Left ventricle myocardium inferior (tissue), 1 donor: ENCODE results near the gene GSE1. TPM values are rescaled to one million over a fixed set of nuclear protein-coding genes. Genes with fewer than 3 reads are reported as not detected.
"Not testable (repeated sequence)": the region's sequence is repeated elsewhere in the genome, so short reads cannot be mapped to it uniquely, and the experiment has no call there.

ENCODE experiments used
- DNase-seq: peaks from one replicate; pipeline ENCODE4 v3.0.0-alpha.2; 2020
- H3K27ac ChIP-seq: fragments of 200-600 bp; replicated peaks from 2 replicates; pipeline ENCODE4 v1.8.0; 2021
- H3K27me3 ChIP-seq: fragments of 200-600 bp; 2 replicates; pipeline ENCODE4 v1.8.0; 2021; ENCODE audit warnings: low read depth
- H3K36me3 ChIP-seq: fragments of 200-600 bp; 2 replicates; pipeline ENCODE4 v1.8.0; 2021
- H3K4me1 ChIP-seq: fragments of 200-600 bp; 2 replicates; pipeline ENCODE4 v1.8.0; 2021
- H3K4me3 ChIP-seq: fragments of 200-600 bp; 2 replicates; pipeline ENCODE4 v1.8.0; 2021; ENCODE audit warnings: mild to moderate bottlenecking, moderate library complexity
- H3K9me3 ChIP-seq: fragments of 200-600 bp; replicated peaks from 2 replicates; pipeline ENCODE4 v1.8.0; 2021
- intact Hi-C: fragments of 100-400 bp; cut with micrococcal nuclease; formaldehyde crosslinking; loops from one replicate; pipeline ENCODE4 v1.11.0; 2022
- total RNA-seq: library from RNA; stranded (reverse); fragmentation: NEBNext Ultra II Directional; extraction: Animal tissue kit (Norgen Biotek cat#: 25700); gene quantifications from one replicate; pipeline ENCODE4 v1.2.1, GENCODE V29; 2021
- TF ChIP-seq, protein P1 (sequence below): fragments of 200-600 bp; IDR thresholded peaks from 2 replicates; pipeline ENCODE4 v1.8.0; 2021; ENCODE audit warnings: antibody characterized with exemption, mild to moderate bottlenecking, borderline replicate concordance
- donor health status: DM: no; HTN: yes; CAD: no; lungs with severe emphysema.

GSE1 gene
- total RNA-seq, 1 donor from 2014 or later: 34.2 TPM

DNA sequence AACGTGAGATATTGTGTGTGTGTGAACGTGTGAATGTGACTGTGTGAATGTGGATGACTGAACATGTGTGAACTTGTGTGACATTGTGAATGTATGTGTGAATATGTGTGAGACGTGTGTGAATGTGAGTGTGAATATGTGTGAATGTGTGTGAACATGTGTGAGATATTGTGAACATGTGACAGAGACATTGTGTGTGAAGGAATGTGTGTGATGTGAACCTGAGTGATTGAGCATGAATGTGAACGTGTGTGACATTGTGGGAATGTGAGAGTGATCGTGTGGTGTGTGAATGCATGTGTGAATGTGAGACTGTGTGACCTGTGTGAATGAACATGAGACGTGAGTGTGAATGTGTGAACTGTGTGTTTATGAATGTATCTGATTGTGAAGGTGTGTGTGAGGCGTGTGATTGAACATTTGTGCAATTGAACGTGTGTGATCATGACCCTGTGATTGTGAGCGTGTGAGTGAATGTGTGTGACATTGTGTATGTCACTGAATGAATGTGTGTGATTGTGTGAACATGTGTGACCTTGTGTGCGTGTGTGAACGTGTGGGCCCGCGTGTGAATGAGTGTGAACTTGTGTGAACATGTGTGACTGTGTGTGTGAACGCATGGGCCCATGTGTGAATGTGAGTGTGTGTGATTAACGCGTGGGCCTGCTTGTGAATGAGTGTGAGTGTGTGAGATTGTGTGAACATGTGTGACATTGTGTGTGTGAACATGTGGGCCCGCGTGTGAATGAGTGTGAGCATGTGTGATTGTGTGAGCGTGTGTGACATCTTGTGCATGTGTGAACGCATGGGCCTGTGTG lies 23.2 kb upstream of the GSE1 start:
- Histone ChIP-seq H3K27me3 (no peaks in the 10 kb centered on the region), H3K4me3 (no peak overlapping the region), H3K4me1 (peaks cover 25% of the 10 kb centered on the region), H3K36me3 (no peaks in the 10 kb centered on the region), H3K9me3 (no peaks in the 10 kb centered on the region), H3K27ac (no peak overlapping the region)
- intact Hi-C loops: no loop called here
- TF ChIP-seq, protein P1, sequence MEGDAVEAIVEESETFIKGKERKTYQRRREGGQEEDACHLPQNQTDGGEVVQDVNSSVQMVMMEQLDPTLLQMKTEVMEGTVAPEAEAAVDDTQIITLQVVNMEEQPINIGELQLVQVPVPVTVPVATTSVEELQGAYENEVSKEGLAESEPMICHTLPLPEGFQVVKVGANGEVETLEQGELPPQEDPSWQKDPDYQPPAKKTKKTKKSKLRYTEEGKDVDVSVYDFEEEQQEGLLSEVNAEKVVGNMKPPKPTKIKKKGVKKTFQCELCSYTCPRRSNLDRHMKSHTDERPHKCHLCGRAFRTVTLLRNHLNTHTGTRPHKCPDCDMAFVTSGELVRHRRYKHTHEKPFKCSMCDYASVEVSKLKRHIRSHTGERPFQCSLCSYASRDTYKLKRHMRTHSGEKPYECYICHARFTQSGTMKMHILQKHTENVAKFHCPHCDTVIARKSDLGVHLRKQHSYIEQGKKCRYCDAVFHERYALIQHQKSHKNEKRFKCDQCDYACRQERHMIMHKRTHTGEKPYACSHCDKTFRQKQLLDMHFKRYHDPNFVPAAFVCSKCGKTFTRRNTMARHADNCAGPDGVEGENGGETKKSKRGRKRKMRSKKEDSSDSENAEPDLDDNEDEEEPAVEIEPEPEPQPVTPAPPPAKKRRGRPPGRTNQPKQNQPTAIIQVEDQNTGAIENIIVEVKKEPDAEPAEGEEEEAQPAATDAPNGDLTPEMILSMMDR: no peak
- DNase-seq: no peak

GRCh38 chr16:85590506-85590832 lies 22.7 kb upstream of the GSE1 start:
- H3K4me1 ChIP-seq: peaks cover 25% of the 10 kb centered on the region
- no peaks in the 10 kb centered on the region for H3K36me3 ChIP-seq
- H3K27ac ChIP-seq: no peak overlapping the region
- intact Hi-C loops: no loop called here
- TF ChIP-seq, protein P1: no peak
- H3K4me3 ChIP-seq: no peak overlapping the region
- H3K27me3 ChIP-seq: no peaks in the 10 kb centered on the region
- DNase-seq: no peak
- no peaks in the 10 kb centered on the region for H3K9me3 ChIP-seq

DNA sequence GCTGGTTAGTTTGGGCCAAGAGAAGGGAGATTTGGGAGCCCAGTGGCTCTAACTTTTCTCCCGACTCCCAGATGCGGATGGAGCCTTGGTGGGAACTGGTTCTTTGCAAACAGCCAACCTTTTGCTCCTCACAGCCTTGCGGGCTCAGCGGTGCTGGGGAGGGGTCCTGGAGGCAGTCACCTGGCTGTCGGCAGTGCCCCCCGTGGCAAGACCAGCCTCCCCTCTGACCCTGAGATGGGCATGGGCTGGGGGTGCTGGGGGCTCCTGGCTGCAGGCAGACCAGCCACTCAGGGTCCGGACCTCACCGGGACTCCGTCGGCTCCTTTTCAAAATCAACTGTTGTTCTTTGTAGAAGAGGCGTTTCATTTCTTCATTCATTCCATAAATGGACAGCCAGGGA lies 21.7 kb upstream of the GSE1 start:
- intact Hi-C loops: no loop called here
- Histone ChIP-seq H3K27me3 (no peaks in the 10 kb centered on the region), H3K9me3 (no peaks in the 10 kb centered on the region), H3K36me3 (no peaks in the 10 kb centered on the region), H3K27ac (no peak overlapping the region), H3K4me3 (no peak overlapping the region), H3K4me1 (peaks cover 18% of the 10 kb centered on the region)
- DNase-seq: no peak
- TF ChIP-seq, protein P1: no peak

- H3K4me3 ChIP-seq, H3K9me3 ChIP-seq, H3K27ac ChIP-seq, H3K36me3 ChIP-seq, intact Hi-C loops, DNase-seq, H3K27me3 ChIP-seq: not testable (repeated sequence)
- H3K4me1 ChIP-seq: peaks cover 14% of the 10 kb centered on the region
Observed at GRCh38 chr16:85592277-85592676, 20.8 kb upstream of the GSE1 start.

DNA sequence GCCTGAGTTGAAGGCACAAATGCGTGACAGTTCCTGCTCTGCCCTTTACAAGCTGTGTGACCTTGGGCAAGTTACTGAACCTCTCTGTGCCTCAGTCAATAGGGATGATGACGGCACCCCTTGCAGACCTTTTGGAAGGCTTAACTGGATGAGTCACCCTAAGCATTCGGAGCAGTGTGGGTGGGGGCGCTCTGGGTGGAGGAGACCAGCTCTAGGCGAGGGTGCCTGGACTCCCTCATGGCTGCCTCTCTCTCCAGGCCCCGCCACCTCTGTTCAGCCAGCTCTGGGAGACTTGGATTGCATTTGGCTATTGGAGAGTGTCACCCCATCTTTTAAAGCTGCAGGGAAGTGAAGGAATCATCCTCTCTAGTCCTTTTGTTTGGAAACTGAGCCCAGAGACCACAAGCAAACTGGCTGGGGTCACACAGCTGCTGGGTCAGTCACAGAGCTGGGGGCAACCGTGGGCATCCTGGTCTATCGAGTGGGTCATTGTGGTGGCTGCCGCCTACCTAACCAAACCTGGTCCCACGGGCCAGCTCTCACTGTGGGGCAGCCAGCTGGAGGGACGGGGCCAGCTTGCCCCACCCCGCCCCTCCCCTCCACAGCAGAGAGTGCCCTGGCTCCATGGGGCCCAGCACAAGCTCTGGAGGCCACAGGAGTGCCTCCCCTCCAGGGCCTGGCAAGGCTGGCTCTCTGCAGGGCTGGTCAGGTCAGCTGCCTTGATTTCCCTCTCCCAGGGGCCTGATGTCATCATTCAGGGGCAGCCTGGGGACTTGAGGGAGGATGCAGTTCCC lies 20.2 kb upstream of the GSE1 start:
- Histone ChIP-seq H3K27ac (no peak overlapping the region), H3K9me3 (no peaks in the 10 kb centered on the region), H3K4me3 (no peak overlapping the region), H3K4me1 (peaks cover 11% of the 10 kb centered on the region), H3K36me3 (no peaks in the 10 kb centered on the region), H3K27me3 (no peaks in the 10 kb centered on the region)
- TF ChIP-seq, protein P1: no peak
- DNase-seq: no peak
- intact Hi-C loops: no loop called here
